Astrocyte of the hippocampus (primary cell): Measurements from ENCODE around the gene FNIP1.
A peak's percentile ranks its signal among the peaks of the same experiment; 100 is the strongest.
"Not testable (repeated sequence)": the region's sequence is repeated elsewhere in the genome, so short reads cannot be mapped to it uniquely, and the experiment has no call there.

Experiments used
- DNase-seq: peaks from one replicate; pipeline ENCODE4 v3.0.0; 2011; ENCODE audit warnings: low read depth, low spot score

Gene FNIP1

GRCh38 chr5:131607903-131608540 lies 188.8 kb downstream of the FNIP1 start:
- peak; percentile 33 for DNase-seq

- no peak for DNase-seq
These were observed 189.4 kb downstream of the FNIP1 start for GRCh38 chr5:131607418-131607817.

GRCh38 chr5:131605086-131605485 lies 191.7 kb downstream of the FNIP1 start:
- DNase-seq, result no peak

GRCh38 chr5:131595088-131596033 lies 201.5 kb downstream of the FNIP1 start:
- DNase-seq, result no peak

GRCh38 chr5:131593921-131594320 lies 202.9 kb downstream of the FNIP1 start:
- DNase-seq, result no peak

GRCh38 chr5:131593436-131593835 lies 203.4 kb downstream of the FNIP1 start:
- not testable (repeated sequence) for DNase-seq
